ENCODE measurements around the gene SYT2.
"Not testable (repeated sequence)": the region's sequence is repeated elsewhere in the genome, so short reads cannot be mapped to it uniquely, and the experiment has no call there.

The SYT2 gene

GRCh38 chr1:202710070-202711045, at the start of gene SYT2:
Gene SYT2 (minus strand): TSS chr1:202710454. CDS start chr1:202605772, 104,682 bp downstream.
- DNase-seq (ENCODE audit: low read depth in 2 of 2), result no peak

- DNase-seq (ENCODE audit: low read depth in 2 of 2), result no peak
These were observed 46.1 kb upstream of the SYT2 start for GRCh38 chr1:202756391-202756790.

- no peak for DNase-seq (ENCODE audit: low read depth in 2 of 2)
These were observed 44.0 kb upstream of the SYT2 start for GRCh38 chr1:202754293-202754692.

GRCh38 chr1:202752774-202753173, 42.5 kb upstream of the SYT2 start:
- DNase-seq (ENCODE audit: low read depth in 2 of 2), result no peak

GRCh38 chr1:202750761-202751160, 40.5 kb upstream of the SYT2 start:
- no peak for DNase-seq (ENCODE audit: low read depth in 2 of 2)

GRCh38 chr1:202750024-202750423, 39.8 kb upstream of the SYT2 start:
- DNase-seq (ENCODE audit: low read depth in 2 of 2), result no peak

GRCh38 chr1:202745323-202745888, 35.2 kb upstream of the SYT2 start:
- DNase-seq (ENCODE audit: low read depth in 2 of 2), result no peak

GRCh38 chr1:202744770-202745169, 34.5 kb upstream of the SYT2 start:
- not testable (repeated sequence) for DNase-seq (ENCODE audit: low read depth in 2 of 2)

GRCh38 chr1:202742496-202742895, 32.2 kb upstream of the SYT2 start:
- no peak for DNase-seq (ENCODE audit: low read depth in 2 of 2)

- no peak for DNase-seq (ENCODE audit: low read depth in 2 of 2)
These were observed 23.0 kb upstream of the SYT2 start for GRCh38 chr1:202733251-202733650.

GRCh38 chr1:202728951-202729350, 18.7 kb upstream of the SYT2 start:
- DNase-seq (ENCODE audit: low read depth in 2 of 2), result no peak

- DNase-seq (ENCODE audit: low read depth in 2 of 2), result no peak
These were observed 15.3 kb upstream of the SYT2 start for GRCh38 chr1:202725526-202725925.

- DNase-seq (ENCODE audit: low read depth in 2 of 2), result no peak
These were observed 13.5 kb upstream of the SYT2 start for GRCh38 chr1:202723708-202724107.

GRCh38 chr1:202723046-202723445, 12.8 kb upstream of the SYT2 start:
- DNase-seq (ENCODE audit: low read depth in 2 of 2), result not testable (repeated sequence)

- no peak for DNase-seq (ENCODE audit: low read depth in 2 of 2)
These were observed 6.4 kb upstream of the SYT2 start for GRCh38 chr1:202716654-202717053.

GRCh38 chr1:202714202-202714601, 3.9 kb upstream of the SYT2 start:
- DNase-seq (ENCODE audit: low read depth in 2 of 2), result not testable (repeated sequence)

- no peak for DNase-seq (ENCODE audit: low read depth in 2 of 2)
These were observed 2.9 kb upstream of the SYT2 start for GRCh38 chr1:202713110-202713509.

- DNase-seq (ENCODE audit: low read depth in 2 of 2), result no peak
These were observed 1.8 kb upstream of the SYT2 start for GRCh38 chr1:202711949-202712635.

GRCh38 chr1:202709276-202710041, 795 bp downstream of the SYT2 start:
- no peak for DNase-seq (ENCODE audit: low read depth in 2 of 2)

GRCh38 chr1:202708456-202709275, 1.6 kb downstream of the SYT2 start:
- no peak for DNase-seq (ENCODE audit: low read depth in 2 of 2)

GRCh38 chr1:202706851-202707250, 3.4 kb downstream of the SYT2 start:
- DNase-seq (ENCODE audit: low read depth in 2 of 2), result no peak

Measured in stimulated activated CD8-positive, alpha-beta memory T cell treated with anti-CD3 and anti-CD28 coated beads, Interleukin-7, amount 100 ng/mL, for 4 hours (primary cell).